OCI-LY3 (cell line): Measurements from ENCODE around the gene CATSPER4.

Source experiments
- EZH2phosphoT487 ChIP-seq: fragments of 200-600 bp; shearing (Covaris generic); IDR thresholded peaks from 2 replicates; pipeline ENCODE4 v1.6.1; 2018; ENCODE audit warnings: antibody characterized with exemption, mixed run types, low read depth
- TF ChIP-seq, protein P1 (sequence below): fragments of 200-600, 300-600 bp; sonication (generic); IDR thresholded peaks from 2 replicates; pipeline ENCODE4 v1.5.1; 2014; ENCODE audit warnings: antibody characterized with exemption, low read length, low read depth

DNA sequence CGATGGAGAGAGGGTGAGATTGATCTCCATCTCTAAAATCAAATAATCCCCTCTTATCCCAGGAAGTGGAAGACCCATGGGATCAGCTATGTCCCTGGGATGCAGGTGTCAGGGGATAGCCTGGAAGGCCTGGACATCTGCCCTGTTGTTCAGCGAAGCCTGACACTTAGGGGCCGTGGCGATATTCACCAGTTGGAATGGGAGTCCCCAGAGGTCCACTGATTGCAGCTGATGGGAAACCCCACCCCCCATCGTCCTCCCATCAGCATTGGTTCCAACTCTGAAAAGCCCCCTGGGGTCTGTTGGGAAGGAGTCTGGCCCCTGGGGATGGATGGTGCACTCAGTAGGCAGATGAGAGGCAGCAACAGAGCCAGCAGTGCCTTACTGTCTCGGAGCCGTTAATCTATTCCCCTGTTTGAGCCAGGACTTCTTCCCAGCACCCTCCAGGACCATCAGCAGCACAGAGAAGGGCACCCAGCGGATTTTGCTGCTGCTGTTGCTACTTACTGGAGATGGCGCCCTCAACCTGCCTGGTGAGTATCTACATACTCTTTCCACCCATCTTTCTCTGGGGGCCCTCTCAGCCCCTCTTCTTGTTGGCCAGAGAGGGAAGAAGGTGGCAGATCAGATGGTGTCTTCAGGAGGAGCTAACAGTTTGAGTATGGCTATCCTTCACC is 13.4 kb downstream of the CATSPER4 start:
- TF ChIP-seq, protein P1, sequence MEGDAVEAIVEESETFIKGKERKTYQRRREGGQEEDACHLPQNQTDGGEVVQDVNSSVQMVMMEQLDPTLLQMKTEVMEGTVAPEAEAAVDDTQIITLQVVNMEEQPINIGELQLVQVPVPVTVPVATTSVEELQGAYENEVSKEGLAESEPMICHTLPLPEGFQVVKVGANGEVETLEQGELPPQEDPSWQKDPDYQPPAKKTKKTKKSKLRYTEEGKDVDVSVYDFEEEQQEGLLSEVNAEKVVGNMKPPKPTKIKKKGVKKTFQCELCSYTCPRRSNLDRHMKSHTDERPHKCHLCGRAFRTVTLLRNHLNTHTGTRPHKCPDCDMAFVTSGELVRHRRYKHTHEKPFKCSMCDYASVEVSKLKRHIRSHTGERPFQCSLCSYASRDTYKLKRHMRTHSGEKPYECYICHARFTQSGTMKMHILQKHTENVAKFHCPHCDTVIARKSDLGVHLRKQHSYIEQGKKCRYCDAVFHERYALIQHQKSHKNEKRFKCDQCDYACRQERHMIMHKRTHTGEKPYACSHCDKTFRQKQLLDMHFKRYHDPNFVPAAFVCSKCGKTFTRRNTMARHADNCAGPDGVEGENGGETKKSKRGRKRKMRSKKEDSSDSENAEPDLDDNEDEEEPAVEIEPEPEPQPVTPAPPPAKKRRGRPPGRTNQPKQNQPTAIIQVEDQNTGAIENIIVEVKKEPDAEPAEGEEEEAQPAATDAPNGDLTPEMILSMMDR: no peak
- no peak for TF ChIP-seq EZH2phosphoT487
